NCI-H187 treated with DMSO at 0.1 percent for 48 hours (cell line): ENCODE data around the gene SUPT4H1.

Source experiments
- DNase-seq: peaks from one replicate; lab custom pipeline; 2025; lab: John Stamatoyannopoulos, UW

Gene SUPT4H1

DNA sequence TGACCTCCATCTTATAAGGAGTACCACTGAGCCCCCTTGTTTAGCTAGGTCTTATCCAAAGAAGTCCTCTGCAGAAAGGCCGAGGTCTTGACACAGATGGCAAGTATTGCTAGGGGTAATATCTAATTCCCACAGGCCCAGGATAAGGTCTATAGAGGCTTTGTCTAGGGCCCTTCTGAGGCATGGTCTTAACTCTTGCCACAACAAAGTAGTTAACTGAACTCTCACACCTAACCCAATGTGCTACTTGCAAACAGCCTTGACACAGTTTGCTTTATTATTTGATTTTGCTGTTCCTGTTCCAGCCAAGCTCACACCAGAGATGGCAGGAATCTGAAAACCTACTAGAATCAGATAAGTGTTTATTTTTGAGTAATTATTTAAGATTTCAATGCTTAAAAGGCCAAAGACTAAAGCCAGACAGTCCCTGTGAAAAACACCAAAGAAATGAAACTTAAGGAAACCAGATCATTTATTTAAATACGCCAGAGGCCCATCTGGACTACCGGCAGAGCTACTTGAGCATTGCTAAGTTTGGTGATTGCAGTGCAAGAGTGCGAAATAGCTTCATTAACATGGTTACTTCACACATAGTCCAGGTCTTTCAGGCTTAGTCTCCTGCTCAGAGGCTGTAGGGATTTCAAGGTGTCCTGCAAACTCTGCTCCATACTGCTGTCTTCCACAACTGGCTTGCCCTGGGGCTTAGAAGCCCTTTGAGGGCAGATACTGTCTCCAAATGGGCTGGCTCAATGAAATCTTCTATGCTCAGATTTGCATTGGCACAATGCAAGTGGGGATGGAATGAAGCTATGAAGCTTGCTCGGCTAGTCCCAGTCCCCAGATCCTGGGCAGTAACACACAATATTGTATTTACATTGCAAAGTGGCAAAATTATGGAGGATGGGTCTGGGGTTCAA lies 28.5 kb upstream of the SUPT4H1 start:
- DNase-seq, result no peak

DNA sequence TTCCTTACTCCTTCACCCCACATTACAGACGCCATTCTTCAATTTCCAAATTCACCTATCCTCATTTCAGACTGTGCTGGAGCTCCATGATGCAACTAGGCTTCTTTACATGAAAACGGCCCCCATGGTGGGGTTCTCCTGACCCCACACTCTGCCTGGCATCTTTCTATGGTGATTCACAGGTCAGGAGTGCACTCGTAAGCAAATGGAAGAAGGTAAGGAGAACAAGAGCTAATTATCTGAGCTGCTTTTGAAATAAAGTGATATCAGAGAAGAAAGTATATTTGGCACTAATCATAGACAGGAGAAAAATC lies 27.5 kb upstream of the SUPT4H1 start:
- no peak for DNase-seq

DNA sequence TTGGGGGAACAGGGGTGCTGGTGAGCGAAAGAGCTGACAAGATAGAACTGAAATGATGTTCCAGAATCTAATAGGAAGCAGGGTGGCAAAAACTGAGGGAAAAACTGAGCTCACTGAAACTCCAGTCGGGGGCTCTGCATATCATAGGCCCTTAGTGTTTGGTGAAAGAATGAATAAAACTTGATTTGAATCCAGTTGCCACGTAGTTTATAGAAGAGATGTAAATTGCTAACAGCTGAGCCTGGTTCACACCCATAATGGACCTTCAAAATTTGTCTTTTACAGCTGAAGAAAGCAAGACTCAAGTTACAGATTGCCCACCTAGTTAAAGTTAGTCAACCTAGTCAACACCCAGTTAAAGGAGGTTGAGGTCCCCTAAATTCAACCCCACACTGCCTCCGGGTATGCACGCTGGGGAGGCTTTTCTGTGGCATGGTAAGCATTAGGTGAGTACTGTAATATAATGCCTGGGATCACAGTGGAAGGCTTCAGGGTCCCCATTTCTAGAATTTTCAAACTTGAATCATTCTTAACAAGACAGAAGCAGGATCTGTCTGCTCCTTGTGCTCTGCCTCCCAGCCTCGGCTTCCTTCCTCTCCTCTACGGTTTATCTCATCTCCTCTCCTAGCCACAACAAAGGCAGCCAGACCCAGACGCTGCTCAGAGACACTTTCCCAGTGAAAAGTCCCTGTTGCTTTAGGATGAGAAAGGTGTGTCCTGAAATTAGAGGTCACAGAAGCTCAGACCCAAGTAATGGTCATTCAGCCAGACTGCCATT lies 26.9 kb upstream of the SUPT4H1 start:
- no peak for DNase-seq

GRCh38 chr17:58377661-58378060 lies 25.7 kb upstream of the SUPT4H1 start:
- DNase-seq, result no peak

DNA sequence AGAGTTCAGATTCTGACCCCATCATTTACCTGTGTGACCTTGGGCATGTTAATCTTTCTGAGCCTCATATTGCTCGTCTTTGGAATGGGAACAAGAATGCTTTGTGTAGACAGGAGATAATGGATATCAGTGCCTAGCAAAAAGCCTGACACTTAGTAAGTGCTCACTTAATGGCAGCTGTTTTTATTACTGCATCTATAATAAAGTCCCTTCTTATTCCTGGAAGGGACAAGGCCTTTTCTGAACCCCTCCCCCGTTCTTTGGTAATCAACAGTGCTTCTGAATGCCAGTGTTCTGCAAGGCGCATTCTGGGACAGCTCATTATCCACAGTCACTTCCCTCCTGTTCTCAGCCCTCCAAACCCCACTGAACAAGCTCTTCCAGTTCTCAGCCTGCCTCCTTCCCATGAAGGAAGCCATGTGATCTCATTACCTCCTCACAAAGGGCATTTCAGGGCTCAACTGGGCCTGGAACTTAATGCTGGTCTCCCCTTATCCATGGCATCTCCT lies 25.1 kb upstream of the SUPT4H1 start:
- no peak for DNase-seq

DNA sequence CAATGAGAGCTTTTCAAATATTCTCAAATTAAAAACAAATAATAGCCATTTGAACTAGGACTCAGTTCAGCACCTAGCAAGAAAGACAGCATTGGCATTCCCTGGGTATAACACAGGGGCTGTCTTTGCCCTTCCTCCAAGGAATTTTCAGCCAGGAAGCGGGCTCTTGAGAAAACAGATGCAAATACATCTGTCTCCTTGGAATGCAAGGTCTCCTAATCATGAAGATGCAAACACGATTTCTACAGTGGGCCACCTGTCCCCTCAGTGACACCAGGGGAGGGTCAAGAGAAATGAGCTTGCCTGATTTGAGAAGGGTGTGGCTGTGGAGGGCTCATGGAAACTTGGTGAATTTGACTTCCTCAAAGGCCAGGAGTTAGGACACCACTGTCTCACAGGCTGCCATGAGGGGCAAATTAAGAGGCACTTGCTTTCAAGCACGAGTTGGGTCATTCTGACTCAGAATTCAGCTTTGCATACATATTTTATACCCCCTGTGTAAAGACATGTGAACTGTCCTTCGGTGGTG lies 24.5 kb upstream of the SUPT4H1 start:
- no peak for DNase-seq

DNA sequence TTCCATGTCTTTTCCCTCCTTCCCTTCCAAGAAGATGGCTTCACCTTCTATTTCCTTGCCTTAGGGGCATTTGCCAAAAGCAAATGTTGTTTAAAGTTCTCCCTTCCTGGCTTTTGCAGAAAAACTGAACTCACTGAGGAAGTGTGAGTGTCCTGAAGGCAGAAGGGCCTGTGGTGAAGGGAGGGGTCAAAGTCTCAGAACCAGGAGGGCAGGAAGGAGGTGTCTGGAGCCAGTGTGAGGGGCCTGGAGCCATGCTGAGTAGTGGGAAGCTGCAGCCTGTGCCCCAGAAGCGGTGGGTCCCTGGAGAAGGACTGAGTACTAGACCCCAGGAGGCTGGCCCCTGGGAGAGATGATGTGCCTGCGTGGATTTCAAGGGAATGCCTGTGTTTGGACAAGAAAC lies 23.8 kb upstream of the SUPT4H1 start:
- no peak for DNase-seq

DNA sequence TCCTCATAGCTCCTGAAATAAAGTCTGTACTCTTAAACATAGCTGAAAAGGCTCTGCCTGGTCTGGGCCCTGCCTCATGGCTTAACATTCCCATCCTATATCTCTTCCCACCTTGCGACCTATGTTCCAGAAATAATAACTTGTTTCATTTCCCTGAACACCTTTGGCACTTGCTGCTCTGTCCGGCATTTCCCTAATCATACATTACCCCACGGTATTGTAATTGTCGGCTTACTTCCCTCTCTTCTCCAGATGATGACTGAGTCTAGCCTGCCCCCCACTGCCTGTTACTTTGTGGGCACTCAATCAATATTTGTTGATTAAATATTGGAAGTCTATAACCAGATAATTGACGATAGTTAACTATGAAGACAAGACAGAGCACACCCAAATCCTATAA lies 23.3 kb upstream of the SUPT4H1 start:
- no peak for DNase-seq

- DNase-seq, result no peak
Observed at GRCh38 chr17:58373923-58374322, 21.9 kb upstream of the SUPT4H1 start.

- no peak for DNase-seq
Observed at GRCh38 chr17:58373003-58373402, 21.0 kb upstream of the SUPT4H1 start.

- no peak for DNase-seq
Observed at GRCh38 chr17:58371300-58371950, 19.4 kb upstream of the SUPT4H1 start.

DNA sequence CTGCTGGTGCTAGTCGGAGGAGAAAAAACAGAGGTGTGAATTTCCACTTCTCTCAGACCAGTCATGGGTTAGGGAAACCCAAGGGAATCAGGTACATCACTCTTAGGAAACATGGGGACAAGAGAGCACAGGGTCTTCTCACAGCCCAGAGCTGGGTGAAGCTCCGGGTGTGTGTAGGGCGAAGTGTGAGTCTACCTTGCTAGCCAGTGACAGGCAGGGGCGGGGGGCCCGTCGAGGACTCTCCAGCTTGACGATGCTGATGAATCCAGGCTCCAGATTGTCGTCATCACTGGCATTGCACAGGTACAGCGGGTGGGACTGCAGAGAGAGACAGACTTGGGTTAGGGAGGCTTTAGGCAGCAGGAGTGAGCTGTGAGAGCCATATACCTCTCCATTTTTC lies 18.7 kb upstream of the SUPT4H1 start:
- no peak for DNase-seq

DNA sequence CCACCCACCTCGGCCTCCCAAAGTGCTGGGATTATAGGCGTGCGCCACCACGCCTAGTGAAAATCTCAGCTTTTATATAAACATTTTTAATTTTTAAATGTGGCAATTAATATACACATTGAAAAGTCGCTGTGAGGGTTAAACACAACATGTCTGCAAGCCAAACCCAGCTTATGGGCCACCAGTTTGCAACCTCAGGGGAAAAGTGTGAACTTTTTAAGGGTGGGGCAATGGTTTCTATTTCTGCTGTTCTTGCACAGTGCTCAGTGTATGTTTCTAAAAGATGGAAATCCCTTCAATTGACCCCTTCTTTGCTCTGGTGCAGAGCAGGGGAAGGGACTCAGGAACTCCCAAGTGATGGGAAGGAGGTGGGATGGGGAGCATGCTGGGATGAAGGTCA lies 18.3 kb upstream of the SUPT4H1 start:
- no peak for DNase-seq

- no peak for DNase-seq
Observed at GRCh38 chr17:58369214-58370031, 17.4 kb upstream of the SUPT4H1 start.

DNA sequence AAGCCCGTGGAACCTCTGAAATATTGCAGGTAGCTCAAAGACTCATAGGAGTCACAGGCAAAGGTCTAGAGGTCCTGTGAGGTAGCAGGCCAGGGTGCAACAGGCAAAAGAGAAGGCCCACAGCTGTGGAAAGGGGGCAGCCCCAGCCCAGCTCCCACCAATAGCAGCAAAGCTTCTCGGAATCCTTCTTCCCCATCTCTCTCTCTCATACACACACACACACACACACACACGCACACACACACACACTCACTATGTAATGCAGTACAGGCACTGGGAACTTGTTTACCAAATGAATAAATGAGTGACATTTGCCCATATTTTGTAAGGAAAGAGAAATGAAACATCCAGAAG lies 16.8 kb upstream of the SUPT4H1 start:
- DNase-seq, result no peak

- DNase-seq, result no peak
Observed at GRCh38 chr17:58367461-58367860, 15.5 kb upstream of the SUPT4H1 start.

- no peak for DNase-seq
Observed at GRCh38 chr17:58365980-58366595, 14.1 kb upstream of the SUPT4H1 start.

DNA sequence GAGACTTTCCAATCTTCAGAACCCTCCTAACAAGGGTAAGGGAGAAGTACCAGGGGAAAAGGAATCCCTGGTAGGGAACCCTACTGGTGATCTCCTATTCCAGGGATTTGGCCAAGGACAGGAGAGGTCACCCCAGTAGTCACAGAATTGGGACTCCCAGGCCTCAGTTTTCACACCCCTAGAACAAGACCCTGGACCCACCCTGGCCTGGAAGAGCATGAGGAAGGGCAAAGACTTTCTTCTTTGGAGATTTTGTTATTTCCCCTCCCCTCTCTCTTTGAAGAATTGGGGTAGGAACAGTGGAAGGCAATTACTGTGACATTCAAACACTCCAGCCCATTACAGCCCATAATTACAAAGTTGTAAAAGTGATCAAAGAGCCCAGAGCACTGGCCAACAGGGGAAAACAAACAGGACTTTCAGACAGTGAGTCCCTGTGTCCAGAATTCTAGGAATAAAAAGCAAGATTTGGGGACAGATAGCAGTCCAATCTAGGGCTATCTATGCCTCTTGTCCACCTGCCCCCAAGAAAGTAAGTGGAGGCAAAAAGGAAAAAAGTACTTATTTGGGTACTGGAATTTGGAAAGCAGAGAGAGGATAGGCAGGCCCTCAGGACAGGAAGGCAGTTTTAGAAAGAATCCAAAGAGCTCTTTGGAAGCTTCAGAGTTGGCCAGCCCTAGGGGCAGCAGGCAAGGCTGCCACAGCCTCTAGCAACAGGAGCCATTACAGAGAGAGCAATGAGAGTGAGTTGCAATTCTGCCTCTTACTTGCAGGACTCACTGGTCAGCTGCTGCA lies 13.4 kb upstream of the SUPT4H1 start:
- DNase-seq, result no peak

- DNase-seq, result no peak
Observed at GRCh38 chr17:58364270-58364942, 12.4 kb upstream of the SUPT4H1 start.
